Suprapubic skin (tissue), 2 donors: ENCODE results near the gene TEX48.

Experiments used
- EP300 ChIP-seq: sonication (generic); formaldehyde crosslinking; IDR thresholded peaks from one replicate; pipeline ENCODE4 v1.6.1; 2017; ENCODE audit warnings: antibody characterized with exemption
- POLR2A ChIP-seq, 2 donors: fragments of 450-650 bp; IDR thresholded peaks; one replicate each; pipeline ENCODE4 v1.6.1; 2017; ENCODE audit warnings: antibody characterized with exemption in 2 of 2, mild to moderate bottlenecking in 2 of 2, moderate library complexity in 2 of 2

DNA sequence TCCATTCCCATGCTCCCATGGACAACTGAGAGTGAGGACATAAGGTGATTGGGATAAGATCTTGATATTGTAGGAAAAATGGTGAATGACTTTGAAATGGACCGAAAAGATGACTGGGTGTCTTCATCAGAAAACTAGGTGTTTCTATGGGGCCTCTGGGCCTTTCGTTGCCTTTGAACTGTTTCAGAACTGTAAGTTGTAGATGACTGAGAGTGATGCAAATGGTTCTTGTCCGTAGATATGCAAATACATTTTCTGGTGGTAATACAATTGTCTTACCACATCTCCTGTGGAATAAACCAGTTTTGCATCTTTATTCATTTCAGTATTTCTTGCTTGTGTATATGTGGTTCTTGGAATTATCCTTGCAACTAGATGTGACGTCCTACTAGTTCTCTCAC is 16.0 kb upstream of the TEX48 start:
- TF ChIP-seq POLR2A (IDR thresholded peaks at IDR 0.05) (no peak), EP300 (no peak)
